Thymus (tissue), 11 donors: ENCODE measurements around the gene UGT1A7. TPM values are rescaled to one million over a fixed set of nuclear protein-coding genes. Genes with fewer than 3 reads are reported as not detected.

Experiments used
- DNase-seq, 9 donors: peaks; one replicate each; pipeline ENCODE4 v3.0.0-alpha.2; 2013; ENCODE audit warnings: low spot score in 9 of 9, low read depth in 6 of 9, missing footprints in 1 of 9
- H3K27ac ChIP-seq, 2 donors: one replicate each; pipeline ENCODE4 v1.5.1; 2013; ENCODE audit warnings: control low read depth in 1 of 2, low read depth in 1 of 2, low read length in 1 of 2, mild to moderate bottlenecking in 1 of 2, moderate library complexity in 1 of 2
- H3K27me3 ChIP-seq, 2 donors: one replicate each; pipeline ENCODE4 v1.5.1; 2013; ENCODE audit warnings: low read length in 1 of 2; ENCODE audit not compliant: control insufficient read depth in 2 of 2, insufficient read depth in 1 of 2
- H3K36me3 ChIP-seq, 2 donors: one replicate each; pipeline ENCODE4 v1.5.1; 2013; ENCODE audit warnings: low read length in 1 of 2, mild to moderate bottlenecking in 1 of 2, moderate library complexity in 1 of 2; ENCODE audit not compliant: control insufficient read depth in 2 of 2, insufficient read depth in 2 of 2
- H3K4me1 ChIP-seq, 2 donors: one replicate each; pipeline ENCODE4 v1.5.1; 2013; ENCODE audit warnings: low read length in 2 of 2; ENCODE audit not compliant: control insufficient read depth in 2 of 2, insufficient read depth in 2 of 2
- H3K4me3 ChIP-seq, 2 donors: one replicate each; pipeline ENCODE4 v1.5.1; 2013; ENCODE audit warnings: low read length in 2 of 2, control low read depth in 1 of 2, mild to moderate bottlenecking in 1 of 2
- H3K9me3 ChIP-seq, 2 donors: one replicate each; pipeline ENCODE4 v1.5.1; 2013; ENCODE audit warnings: low read length in 1 of 2, mild to moderate bottlenecking in 1 of 2; ENCODE audit not compliant: control insufficient read depth in 2 of 2, insufficient read depth in 1 of 2
- WGBS: extraction: QIAGEN DNeasy Blood & Tissue Kit; methylation state at CpG from one replicate; pipeline ENCODE4 v1.1.7; 2013; 5-methylcytosine and 5-hydroxymethylcytosine counted together
- polyA plus RNA-seq: library from polyadenylated mRNA; stranded (reverse); fragments of 200-250 nt; gene quantifications from one replicate; pipeline ENCODE4 v1.2.3, GENCODE V29; 2013
- total RNA-seq: library from RNA; stranded (reverse); fragments of 120-200 nt; gene quantifications from one replicate; pipeline ENCODE4 v1.2.4, GENCODE V29; 2013
- donor health status: healthy.

The UGT1A7 gene
- total and polyA plus RNA-seq, 2 donors = 0.11 to 0.19 TPM

DNA sequence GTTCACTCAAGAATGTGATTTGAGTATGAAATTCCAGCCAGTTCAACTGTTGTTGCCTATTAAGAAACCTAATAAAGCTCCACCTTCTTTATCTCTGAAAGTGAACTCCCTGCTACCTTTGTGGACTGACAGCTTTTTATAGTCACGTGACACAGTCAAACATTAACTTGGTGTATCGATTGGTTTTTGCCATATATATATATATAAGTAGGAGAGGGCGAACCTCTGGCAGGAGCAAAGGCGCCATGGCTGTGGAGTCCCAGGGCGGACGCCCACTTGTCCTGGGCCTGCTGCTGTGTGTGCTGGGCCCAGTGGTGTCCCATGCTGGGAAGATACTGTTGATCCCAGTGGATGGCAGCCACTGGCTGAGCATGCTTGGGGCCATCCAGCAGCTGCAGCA lies 78.3 kb downstream of the UGT1A7 start, which contains the start of gene UGT1A1:
TSS of gene UGT1A1 (plus strand) at position 228 of the 400 bp plus-strand sequence. CDS start at position 246, 18 bp downstream.
- Histone ChIP-seq H3K36me3 (no peaks in the 10 kb centered on the region), H3K27me3 (no peaks in the 10 kb centered on the region), H3K9me3 (no peaks in the 10 kb centered on the region), H3K4me1 (no peaks in the 10 kb centered on the region), H3K4me3 (no peak within 1 kb of the TSS), H3K27ac (no peak within 1 kb of the TSS)
- 97% methylated on average over 6 of the region's 6 CpGs for WGBS
- DNase-seq = no peak

DNA sequence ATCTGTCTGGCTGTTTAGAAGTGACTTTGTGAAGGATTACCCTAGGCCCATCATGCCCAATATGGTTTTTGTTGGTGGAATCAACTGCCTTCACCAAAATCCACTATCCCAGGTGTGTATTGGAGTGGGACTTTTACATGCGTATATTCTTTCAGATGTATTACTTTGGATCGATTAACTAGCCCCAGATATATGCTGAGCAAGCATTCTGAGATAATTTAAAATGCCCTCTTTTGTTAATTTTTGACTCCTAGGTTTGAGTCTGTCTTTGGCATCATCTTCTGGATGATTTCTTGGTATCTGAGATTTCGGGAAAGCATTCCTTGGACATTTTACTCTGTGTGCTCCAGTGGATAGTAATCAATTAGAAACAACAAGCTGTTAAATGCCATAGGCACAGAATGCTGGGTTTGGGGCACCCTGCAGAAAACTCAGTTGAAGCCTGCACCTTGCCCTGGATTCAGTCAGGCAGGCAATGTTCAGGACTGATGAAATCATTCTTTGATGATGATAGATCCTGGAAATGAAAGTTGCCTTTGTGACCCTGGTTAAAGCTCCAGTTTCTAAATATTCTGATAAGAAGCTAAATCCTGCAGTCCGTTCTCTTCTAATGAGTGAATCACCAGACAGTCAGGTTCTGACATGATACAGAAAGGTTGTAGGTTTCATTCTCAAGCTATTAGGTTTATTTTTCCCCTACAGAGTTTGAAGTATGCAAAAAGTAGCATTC lies 79.5 kb downstream of the UGT1A7 start:
- Histone ChIP-seq H3K27ac (no peak overlapping the region), H3K4me1 (no peaks in the 10 kb centered on the region), H3K9me3 (no peaks in the 10 kb centered on the region), H3K4me3 (no peak overlapping the region), H3K27me3 (no peaks in the 10 kb centered on the region), H3K36me3 (no peaks in the 10 kb centered on the region)
- no peak for DNase-seq
- WGBS = 91% methylated on average over 4 of the region's 4 CpGs

DNA sequence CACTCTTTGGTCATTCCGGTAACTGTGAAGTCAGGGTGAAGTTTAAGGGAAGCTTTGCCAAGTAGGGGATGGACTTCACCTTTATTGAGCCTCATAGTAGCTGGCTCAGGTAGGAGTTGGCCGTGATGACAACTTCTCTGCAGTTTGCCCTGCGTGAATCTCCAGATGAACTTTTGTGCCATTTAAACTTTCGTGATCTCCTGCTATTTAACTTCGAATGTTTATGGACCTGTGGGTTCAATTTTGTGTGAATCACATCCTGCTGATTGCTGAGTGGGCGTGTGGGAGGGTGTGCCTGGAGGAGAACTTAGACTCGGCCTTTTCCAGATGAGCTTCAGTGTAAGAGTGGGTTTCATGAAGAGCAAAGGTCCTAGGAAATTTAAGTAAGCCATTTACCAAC lies 82.6 kb downstream of the UGT1A7 start:
- 93% methylated on average over 7 of the region's 7 CpGs for WGBS
- Histone ChIP-seq H3K9me3 (no peaks in the 10 kb centered on the region), H3K4me3 (no peak overlapping the region), H3K36me3 (no peaks in the 10 kb centered on the region), H3K27ac (no peak overlapping the region), H3K4me1 (no peaks in the 10 kb centered on the region), H3K27me3 (no peaks in the 10 kb centered on the region)
- DNase-seq = no peak

DNA sequence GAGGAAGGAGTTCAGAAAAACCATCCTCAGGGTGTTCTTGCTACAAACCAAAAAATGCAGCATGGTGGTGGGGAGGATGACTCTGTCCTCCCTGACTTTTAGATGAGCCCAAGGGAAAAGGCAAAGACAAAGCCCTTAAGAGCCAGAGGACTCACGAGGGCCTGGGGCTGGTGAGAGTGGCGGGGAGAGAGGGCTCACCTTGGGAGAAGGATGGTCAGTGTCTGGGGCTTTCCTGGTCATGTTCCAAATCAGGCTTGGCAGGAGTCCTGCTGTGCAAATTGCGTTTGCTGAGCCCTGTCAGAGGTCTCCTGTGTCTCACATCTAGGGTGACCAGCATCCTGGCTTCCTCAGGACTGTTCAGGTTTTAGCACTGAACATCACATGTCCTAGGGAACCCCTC lies 83.1 kb downstream of the UGT1A7 start:
- Histone ChIP-seq H3K4me1 (no peaks in the 10 kb centered on the region), H3K27ac (no peak overlapping the region), H3K4me3 (no peak overlapping the region), H3K27me3 (no peaks in the 10 kb centered on the region), H3K36me3 (no peaks in the 10 kb centered on the region), H3K9me3 (no peaks in the 10 kb centered on the region)
- WGBS = 77% methylated on average over 3 of the region's 3 CpGs
- DNase-seq = no peak

DNA sequence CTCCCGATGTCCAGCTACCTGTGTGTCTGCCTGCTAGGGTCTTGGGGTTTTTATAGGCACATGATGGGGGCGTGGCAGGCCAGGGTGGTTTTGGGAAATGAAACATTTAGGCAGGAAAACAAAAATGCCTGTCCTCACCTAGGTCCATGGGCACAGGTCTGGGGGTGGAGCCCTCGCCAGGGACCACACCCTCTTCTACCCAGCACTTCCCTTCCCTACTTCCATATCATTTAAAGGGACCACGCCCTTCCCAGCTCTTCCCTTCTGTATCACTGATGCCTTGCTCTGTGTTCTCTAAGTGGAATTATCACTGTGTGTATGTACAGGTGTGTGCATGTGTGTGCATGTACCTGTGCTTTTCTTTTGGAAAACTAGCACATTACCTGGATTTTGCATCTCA lies 84.7 kb downstream of the UGT1A7 start:
- WGBS = 87% methylated on average over 4 of the region's 4 CpGs
- no peaks in the 10 kb centered on the region for H3K27me3 ChIP-seq
- H3K4me3 ChIP-seq = no peak overlapping the region
- no peak overlapping the region for H3K27ac ChIP-seq
- no peaks in the 10 kb centered on the region for H3K4me1 ChIP-seq
- DNase-seq = no peak
- no peaks in the 10 kb centered on the region for H3K36me3 ChIP-seq
- H3K9me3 ChIP-seq = no peaks in the 10 kb centered on the region

DNA sequence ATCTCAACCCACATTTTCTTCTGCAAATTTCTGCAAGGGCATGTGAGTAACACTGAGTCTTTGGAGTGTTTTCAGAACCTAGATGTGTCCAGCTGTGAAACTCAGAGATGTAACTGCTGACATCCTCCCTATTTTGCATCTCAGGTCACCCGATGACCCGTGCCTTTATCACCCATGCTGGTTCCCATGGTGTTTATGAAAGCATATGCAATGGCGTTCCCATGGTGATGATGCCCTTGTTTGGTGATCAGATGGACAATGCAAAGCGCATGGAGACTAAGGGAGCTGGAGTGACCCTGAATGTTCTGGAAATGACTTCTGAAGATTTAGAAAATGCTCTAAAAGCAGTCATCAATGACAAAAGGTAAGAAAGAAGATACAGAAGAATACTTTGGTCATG lies 86.4 kb downstream of the UGT1A7 start:
- H3K4me3 ChIP-seq = no peak overlapping the region
- DNase-seq = no peak
- no peaks in the 10 kb centered on the region for H3K9me3 ChIP-seq
- H3K4me1 ChIP-seq = no peaks in the 10 kb centered on the region
- no peaks in the 10 kb centered on the region for H3K36me3 ChIP-seq
- 78% methylated on average over 4 of the region's 4 CpGs for WGBS
- H3K27ac ChIP-seq = no peak overlapping the region
- no peaks in the 10 kb centered on the region for H3K27me3 ChIP-seq

DNA sequence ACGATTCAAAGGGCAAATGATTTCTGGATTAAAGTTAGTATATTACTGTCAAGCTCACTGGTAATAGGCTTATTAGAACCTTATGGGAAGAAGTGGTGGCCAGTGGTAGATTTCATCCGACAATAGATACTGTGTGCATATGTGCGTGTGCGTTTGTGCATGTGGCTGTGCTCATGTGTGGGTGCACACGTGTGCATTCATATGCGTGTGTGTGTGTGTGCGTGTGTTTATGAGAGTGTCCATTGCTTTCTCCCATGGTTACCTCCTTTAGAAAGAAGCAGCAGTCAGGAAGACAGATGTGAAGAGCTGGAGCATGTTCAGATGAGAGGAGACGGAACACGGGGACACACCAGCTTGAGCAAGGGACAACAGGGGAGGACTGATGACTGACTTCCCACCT lies 87.6 kb downstream of the UGT1A7 start:
- H3K27me3 ChIP-seq = no peaks in the 10 kb centered on the region

DNA sequence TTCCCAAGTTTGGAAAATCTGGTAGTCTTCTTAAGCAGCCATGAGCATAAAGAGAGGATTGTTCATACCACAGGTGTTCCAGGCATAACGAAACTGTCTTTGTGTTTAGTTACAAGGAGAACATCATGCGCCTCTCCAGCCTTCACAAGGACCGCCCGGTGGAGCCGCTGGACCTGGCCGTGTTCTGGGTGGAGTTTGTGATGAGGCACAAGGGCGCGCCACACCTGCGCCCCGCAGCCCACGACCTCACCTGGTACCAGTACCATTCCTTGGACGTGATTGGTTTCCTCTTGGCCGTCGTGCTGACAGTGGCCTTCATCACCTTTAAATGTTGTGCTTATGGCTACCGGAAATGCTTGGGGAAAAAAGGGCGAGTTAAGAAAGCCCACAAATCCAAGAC lies 90.5 kb downstream of the UGT1A7 start:
- no peak for DNase-seq
- Histone ChIP-seq H3K36me3 (no peaks in the 10 kb centered on the region), H3K27me3 (no peaks in the 10 kb centered on the region), H3K27ac (no peak overlapping the region), H3K4me3 (no peak overlapping the region), H3K4me1 (no peaks in the 10 kb centered on the region), H3K9me3 (no peaks in the 10 kb centered on the region)
- 95% methylated on average over 16 of the region's 16 CpGs for WGBS

More for the DNA sequence above, 87.6 kb downstream of the UGT1A7 start:
- 96% methylated on average over 9 of the region's 9 CpGs for WGBS
- H3K4me1 ChIP-seq = no peaks in the 10 kb centered on the region
- no peaks in the 10 kb centered on the region for H3K9me3 ChIP-seq
- no peaks in the 10 kb centered on the region for H3K36me3 ChIP-seq
- H3K4me3 ChIP-seq = no peak overlapping the region
- no peak for DNase-seq
- no peak overlapping the region for H3K27ac ChIP-seq

DNA sequence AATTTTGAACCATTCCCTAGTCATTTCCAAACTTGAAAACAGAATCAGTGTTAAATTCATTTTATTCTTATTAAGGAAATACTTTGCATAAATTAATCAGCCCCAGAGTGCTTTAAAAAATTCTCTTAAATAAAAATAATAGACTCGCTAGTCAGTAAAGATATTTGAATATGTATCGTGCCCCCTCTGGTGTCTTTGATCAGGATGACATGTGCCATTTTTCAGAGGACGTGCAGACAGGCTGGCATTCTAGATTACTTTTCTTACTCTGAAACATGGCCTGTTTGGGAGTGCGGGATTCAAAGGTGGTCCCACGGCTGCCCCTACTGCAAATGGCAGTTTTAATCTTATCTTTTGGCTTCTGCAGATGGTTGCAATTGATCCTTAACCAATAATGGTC lies 90.9 kb downstream of the UGT1A7 start:
- Histone ChIP-seq H3K9me3 (no peaks in the 10 kb centered on the region), H3K27me3 (no peaks in the 10 kb centered on the region), H3K36me3 (no peaks in the 10 kb centered on the region), H3K4me3 (no peak overlapping the region), H3K4me1 (no peaks in the 10 kb centered on the region), H3K27ac (no peak overlapping the region)
- WGBS = 74% methylated on average over 5 of the region's 5 CpGs
- no peak for DNase-seq
